Measurements from ENCODE around the gene BNC2.

The BNC2 gene

DNA sequence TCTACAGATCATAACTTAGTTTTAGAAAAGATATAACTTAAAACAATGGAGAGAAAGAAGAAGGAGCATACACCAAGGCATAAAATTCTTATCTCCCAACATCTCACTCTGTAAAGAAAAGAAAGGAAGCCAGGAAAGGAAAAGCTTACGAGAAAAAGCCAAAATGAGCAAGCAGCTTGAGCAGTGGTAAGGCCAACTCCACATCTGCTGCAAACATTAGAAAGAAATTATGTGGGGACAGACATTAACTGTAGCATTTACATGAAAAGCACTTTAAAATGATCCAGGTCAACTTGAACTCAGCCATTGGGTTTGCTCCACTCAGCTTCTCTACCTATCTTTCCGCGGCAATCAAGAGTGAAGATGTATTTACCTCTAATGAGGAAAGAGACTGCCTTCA is 176.9 kb downstream of the BNC2 start:
- DNase-seq (ENCODE audit: low read depth, low spot score) = no peak
- ChIA-PET CTCF (interaction anchor here (1.0 kb wide), 1 partner anchor 9 kb away, joined by 3 read pairs; no protein-coding TSS in a partner anchor), POLR2A (no interaction called here)
- H3K4me3 ChIP-seq (ENCODE audit: low read depth, low read length) = no peak overlapping the region
- TF ChIP-seq, protein P1, sequence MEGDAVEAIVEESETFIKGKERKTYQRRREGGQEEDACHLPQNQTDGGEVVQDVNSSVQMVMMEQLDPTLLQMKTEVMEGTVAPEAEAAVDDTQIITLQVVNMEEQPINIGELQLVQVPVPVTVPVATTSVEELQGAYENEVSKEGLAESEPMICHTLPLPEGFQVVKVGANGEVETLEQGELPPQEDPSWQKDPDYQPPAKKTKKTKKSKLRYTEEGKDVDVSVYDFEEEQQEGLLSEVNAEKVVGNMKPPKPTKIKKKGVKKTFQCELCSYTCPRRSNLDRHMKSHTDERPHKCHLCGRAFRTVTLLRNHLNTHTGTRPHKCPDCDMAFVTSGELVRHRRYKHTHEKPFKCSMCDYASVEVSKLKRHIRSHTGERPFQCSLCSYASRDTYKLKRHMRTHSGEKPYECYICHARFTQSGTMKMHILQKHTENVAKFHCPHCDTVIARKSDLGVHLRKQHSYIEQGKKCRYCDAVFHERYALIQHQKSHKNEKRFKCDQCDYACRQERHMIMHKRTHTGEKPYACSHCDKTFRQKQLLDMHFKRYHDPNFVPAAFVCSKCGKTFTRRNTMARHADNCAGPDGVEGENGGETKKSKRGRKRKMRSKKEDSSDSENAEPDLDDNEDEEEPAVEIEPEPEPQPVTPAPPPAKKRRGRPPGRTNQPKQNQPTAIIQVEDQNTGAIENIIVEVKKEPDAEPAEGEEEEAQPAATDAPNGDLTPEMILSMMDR (IDR thresholded peaks at IDR 0.05; ENCODE audit: insufficient read depth, low read length, missing control alignments) = no peak

DNA sequence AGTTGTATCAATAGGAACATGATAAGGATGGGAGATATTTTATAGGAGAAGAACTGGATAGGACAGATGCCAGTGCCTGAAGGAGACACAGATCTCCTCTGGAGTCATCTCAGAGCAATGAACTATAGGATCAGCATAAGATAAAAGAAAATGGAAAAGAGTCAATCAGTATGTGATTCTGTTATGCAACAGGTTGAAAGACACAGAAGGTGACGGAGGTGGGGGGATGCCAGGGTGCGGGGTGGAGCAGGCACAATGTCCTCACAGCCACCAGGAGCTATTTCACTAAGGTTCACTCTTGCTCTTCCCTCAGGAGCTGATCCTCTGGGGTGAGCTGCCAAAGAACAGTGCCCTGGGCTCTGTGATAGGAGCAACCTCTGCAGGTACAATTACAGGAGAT is 179.8 kb downstream of the BNC2 start:
- DNase-seq (ENCODE audit: low read depth, low spot score) = no peak
- POLR2A ChIA-PET = no interaction called here
- H3K4me3 ChIP-seq (ENCODE audit: low read depth, low read length) = no peak overlapping the region
- CTCF ChIA-PET = no interaction called here
- TF ChIP-seq, protein P1 (IDR thresholded peaks at IDR 0.05; ENCODE audit: insufficient read depth, low read length, missing control alignments) = no peak

DNA sequence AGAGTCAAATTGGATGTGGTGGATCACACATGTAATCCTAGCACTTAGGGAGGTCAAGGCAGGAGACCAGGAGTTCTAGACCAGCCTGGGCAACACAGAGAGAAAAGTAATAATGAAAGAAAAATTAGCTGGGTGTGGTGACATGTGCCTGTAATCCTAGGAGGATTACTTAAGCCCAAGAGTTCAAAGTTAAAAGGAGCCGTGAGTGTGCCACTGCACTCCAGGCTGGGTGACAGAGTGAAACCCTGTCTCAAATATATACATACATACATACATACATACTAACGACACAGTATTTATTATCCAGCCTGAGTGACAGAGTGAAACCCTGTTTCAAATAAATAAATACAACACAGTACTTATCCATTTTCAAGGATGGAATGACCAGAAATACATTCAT is 180.3 kb downstream of the BNC2 start:
- TF ChIP-seq, protein P1 (IDR thresholded peaks at IDR 0.05; ENCODE audit: insufficient read depth, low read length, missing control alignments) = no peak
- POLR2A ChIA-PET = no interaction called here
- no peak for DNase-seq (ENCODE audit: low read depth, low spot score)
- CTCF ChIA-PET = no interaction called here
- H3K4me3 ChIP-seq (ENCODE audit: low read depth, low read length) = no peak overlapping the region

DNA sequence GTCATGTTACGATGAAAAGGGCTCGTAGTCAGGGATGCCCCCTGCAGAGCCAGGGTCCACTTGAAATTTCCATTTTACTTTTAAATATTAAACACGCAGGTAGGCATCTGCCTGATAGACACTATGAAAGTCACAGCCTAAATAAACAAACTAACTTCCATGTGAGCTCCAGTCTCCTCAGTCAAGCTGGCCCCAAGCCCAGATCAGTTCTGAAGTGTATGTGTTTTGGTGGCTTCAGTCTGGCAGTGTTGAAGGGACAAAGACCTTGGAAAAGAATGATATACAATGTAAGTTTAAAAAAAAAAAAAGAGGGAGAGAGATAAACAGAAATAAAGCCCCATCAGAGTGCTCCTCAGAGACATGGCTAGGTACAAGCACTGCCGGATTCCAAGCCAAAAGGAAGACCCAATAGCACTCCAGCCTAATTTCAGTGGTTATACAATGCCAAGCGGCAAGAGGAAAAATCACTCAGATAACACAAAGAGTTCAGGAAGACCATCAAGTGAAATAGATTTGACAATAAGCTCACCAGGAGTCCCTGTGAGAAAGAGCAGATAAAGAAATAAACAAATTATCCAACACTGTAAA is 181.0 kb downstream of the BNC2 start:
- ChIA-PET CTCF (interaction anchor here (0.6 kb wide), 1 partner anchor 319 kb away, joined by 3 read pairs; no protein-coding TSS in a partner anchor), POLR2A (no interaction called here)
- TF ChIP-seq, protein P1 (IDR thresholded peaks at IDR 0.05; ENCODE audit: insufficient read depth, low read length, missing control alignments) = no peak
- no peak for DNase-seq (ENCODE audit: low read depth, low spot score)
- H3K4me3 ChIP-seq (ENCODE audit: low read depth, low read length) = no peak overlapping the region

DNA sequence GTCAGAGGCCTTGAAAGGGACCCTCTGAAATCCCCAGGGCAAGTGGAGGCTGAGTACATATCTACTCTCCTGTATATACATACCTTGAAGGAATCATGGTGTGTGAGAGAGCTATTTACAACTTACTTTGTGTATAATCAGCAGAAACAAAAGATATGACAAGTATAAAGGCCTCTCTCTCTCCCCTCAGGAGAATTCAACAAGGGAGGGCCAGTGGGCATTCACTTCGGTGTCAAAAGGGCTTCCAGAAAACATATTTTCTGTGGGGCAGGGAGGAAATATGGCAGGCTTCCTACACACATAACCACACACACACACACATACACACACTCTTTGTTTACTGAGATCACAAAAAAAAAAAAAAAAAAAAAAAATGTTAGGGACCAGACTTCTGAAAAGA is 181.7 kb downstream of the BNC2 start:
- DNase-seq (ENCODE audit: low read depth, low spot score) = no peak
- H3K4me3 ChIP-seq (ENCODE audit: low read depth, low read length) = no peak overlapping the region
- POLR2A ChIA-PET = no interaction called here
- TF ChIP-seq, protein P1 (IDR thresholded peaks at IDR 0.05; ENCODE audit: insufficient read depth, low read length, missing control alignments) = no peak
- CTCF ChIA-PET = interaction anchor here (0.6 kb wide), 1 partner anchor 319 kb away, joined by 3 read pairs; no protein-coding TSS in a partner anchor

DNA sequence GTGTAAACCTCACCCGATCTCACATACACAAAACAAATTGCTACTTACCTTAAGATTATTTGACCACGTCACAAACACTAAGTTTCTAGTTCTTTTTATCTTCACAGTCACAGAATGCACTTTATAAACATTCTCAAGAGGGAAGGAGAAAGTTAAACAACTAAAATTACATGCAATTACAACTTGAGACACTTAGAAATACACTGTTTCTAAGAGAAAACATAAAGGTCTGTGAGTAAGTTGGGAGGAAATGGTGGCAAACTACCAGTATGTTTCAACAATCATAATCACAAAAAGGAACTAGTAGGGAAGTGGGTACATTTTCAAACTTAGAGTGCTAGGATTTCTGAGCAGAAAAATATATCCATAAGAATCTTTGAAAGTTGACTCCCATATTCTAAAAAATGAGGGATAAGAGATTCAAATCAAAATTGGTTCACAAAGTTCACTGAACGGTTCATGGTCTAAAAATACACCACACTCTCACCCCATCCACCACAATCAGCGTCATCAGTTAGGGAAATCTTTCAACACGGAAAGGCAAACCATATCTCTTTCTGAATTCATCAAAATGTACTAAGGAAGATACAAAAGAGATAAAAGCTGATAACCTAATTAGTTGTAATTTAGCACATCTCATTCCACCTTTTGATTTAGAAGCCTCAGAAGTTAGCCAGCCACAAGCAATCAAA is 182.6 kb downstream of the BNC2 start:
- TF ChIP-seq, protein P1 (IDR thresholded peaks at IDR 0.05; ENCODE audit: insufficient read depth, low read length, missing control alignments) = no peak
- CTCF ChIA-PET = interaction anchor here (1.0 kb wide), 1 partner anchor 8 kb away, joined by 3 read pairs; no protein-coding TSS in a partner anchor
- H3K4me3 ChIP-seq (ENCODE audit: low read depth, low read length) = no peak overlapping the region
- POLR2A ChIA-PET = no interaction called here
- no peak for DNase-seq (ENCODE audit: low read depth, low spot score)

Data from AG04449 (cell line).